Measurements from ENCODE around the gene OSER1.

OSER1 gene

DNA sequence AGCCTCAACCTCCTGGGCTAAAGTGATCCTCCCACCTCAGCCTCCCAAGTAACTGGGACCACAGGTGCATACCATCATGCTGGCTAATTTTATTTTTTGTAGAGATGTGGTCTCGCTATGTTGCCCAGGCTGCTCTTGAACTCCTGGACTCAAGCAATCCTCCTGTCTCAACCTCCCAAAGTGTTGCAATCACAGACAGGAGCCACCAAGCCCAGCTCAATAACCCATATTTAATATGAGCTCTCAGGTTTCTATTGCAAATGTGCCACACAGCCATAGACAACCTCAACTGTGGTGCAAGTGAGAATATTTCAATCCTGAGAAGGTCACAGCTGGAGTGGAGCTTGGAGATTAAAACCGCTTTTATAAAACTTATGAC is 38.0 kb downstream of the OSER1 start:
- no peak for DNase-seq

DNA sequence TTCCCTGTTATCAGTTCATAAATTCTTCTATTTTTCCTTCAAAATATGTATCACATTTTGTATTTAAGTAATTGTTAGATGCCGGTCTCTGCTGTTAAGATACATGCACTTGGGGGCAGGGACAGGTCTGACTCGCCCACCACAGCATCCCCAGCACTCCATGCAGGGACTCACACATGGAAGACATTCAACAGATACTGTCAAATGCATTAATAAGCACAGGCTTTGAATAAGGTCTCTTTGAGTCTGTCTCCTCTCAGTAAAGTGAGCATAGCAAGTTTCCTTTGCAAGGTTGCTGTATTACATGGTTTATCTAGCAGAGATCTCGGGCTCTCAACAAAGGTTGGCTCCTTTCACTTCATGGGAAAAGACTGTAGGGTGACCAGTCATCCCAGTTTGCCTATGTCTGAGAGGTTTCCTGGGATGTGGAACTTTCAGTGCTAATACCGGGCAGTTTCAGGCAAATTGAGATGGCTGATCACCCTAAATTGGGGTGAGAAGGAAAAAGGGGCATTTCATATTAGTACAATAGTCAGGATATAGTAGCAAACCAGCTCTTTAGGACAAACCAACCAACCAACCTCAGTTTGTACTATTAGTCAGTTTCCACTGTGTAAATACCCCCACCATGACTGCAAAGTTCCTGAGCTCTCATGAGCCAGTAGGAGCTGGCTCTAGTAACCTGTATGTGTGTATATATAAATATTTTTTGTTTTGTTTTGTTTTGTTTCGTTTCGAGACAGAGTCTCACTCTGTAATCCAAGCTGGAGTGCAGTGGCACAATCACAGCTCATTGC is 38.6 kb downstream of the OSER1 start:
- DNase-seq: no peak

DNA sequence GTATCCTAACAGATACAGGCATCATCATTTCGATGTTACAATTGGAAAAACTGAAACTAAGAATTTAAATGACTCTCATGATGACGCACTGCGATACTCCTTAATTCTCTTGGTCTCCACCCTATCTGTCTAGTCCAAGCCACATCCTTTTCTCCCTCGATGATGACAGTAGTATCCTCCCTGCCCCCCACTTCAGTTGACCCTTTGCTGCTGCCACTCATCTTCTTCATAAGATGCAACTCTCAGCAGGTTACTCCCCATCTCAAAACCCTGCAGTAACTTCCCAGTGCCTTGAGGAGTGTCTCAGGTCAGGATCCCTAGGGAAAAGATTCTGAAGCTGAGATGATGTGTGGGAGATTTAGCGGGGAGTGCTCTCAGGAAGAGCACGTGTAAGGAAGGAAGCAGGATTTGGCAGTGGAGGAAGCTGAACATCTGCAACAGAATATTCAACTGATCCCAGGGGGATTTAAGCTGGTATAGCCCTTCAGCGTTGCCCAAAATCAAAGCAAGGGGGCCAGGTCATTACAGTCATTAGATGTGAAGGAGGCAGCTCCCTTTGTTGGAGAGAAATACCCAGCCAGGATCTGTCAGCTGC is 39.7 kb downstream of the OSER1 start:
- no peak for DNase-seq

DNA sequence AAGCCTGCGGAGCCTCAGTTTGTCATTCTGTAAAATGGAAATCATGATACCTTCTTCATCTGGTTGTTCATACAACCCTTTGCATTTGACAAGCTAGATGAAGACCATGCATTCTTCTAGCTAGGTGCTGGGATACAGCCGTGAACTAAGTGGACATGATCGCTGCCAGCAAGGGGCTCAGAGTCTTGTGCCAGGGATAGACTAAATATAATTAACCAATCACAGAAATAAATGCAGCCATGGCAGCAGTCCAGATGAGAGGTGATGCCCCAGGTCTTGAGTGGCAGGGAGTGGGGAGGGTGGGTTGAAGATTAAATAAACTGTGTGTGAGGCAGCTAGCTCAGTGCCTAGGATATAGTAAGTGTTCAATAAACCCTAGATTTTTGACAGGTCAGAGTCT is 42.8 kb downstream of the OSER1 start:
- DNase-seq: no peak

DNA sequence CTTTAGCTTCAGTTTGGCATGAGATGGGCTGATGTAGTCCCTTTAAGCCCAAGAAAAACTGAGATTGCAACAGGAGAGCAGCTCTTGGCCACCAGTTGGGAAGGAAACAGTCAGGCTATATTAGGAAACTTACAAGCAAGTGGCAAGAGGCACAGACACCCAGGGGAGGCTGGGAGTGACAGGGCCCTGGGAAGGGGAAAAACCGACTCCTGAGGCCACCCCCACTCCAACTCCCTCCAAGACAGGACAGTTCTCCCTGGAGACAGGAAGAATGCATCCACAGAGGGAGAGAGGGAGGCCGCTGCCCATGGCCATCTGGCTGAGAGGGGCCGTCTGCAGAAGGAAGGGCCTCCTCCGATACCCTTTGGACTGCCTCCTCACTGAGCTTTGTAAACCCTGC is 44.1 kb downstream of the OSER1 start:
- no peak for DNase-seq

DNA sequence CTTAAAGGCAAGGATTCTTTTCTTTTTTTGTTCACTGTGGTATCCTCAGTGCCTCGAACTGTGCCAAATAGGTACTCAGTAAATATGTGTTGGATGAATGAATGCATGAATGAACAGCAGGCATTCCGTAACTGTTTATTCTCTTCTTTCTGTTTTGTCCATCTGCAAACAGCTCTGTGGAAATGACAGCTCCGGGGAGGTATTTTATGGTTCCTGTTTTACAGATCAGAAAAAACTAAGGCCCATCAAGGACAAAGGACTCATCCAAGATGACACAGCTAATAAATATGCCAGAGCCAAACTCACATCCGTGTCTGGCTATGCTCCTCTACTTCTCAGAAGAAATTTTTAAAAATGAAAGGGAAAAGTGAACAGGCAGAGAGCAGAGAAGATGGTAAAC is 44.6 kb downstream of the OSER1 start:
- DNase-seq: no peak

DNA sequence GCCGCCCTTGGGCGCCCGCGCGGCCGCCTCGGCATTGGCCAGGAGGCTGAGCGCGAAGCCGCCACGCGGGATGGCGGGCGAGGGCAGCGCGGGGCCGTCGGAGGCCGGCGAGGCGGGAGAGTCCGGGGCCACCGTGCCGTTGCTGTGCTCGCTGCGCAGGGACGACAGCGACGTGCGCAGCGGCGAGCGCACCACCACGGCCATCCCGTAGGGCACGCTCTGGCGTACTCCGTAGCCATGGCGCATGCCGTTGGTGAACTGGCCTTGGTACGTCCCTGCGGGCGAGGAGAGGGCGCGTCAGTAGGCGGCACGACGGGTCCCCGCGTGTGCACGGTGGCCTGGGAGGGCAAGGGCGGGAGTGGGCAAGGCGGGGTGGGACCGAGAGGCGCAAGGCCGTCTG is 50.4 kb downstream of the OSER1 start:
- DNase-seq: no peak

DNA sequence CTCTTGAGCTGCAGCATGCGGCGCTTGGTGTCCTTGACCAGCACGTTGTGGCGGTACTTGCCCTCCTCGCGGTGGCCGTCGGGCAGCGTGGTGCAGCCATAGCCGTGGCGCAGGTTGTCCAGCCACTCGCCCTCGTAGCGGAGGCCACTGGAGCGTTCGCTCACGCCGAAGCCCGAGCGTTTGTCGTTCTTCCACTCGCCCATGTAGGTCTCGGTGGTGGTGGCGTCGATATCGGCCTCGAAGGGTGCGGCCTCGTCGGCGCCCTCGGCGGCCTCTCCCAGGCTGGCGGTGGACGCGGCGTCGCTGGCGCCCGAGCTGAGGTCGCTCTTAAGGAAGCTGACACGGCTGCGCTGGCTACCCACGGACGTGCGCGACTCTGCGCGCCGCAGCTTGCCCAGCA is 50.9 kb downstream of the OSER1 start:
- DNase-seq: no peak

DNA sequence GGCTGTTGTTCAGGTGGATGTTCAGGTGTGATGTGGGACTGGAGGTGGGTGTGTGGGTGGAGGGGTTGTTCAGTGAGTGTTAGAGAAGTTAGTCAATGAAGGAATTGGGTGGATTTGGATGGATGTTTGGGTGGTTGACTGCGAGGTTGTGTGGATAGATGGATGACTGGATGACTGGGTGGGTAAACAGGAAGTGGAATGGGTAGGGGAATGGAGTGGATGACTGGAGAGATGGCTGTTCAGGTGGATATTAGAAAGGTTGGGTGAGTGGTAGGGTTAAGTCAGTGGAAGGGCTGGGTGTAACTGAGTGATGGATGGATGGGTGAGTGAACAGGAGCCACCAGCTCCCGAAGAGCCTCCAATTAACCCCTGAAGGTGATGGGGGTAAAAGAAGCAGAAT is 51.4 kb downstream of the OSER1 start:
- DNase-seq: no peak

DNA sequence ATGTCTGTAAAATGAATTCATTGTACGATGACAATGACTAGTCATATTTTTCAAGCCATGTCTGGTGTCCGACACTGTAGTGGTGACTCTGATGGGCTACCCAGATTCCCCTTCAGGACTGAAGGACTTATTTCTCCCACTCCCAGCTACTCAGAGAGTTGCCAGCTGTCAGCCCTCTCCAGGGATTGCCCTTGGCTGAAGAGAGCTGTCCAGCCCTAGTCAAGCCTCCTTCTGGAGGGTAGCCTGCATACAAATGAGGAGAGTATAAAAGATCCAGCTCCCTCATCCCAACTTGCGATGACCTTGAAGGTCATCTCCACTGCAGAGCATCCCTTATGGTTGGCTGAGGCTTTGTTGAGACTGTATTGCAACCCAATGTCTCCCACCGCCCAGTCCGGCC is 53.5 kb downstream of the OSER1 start:
- DNase-seq: no peak

DNA sequence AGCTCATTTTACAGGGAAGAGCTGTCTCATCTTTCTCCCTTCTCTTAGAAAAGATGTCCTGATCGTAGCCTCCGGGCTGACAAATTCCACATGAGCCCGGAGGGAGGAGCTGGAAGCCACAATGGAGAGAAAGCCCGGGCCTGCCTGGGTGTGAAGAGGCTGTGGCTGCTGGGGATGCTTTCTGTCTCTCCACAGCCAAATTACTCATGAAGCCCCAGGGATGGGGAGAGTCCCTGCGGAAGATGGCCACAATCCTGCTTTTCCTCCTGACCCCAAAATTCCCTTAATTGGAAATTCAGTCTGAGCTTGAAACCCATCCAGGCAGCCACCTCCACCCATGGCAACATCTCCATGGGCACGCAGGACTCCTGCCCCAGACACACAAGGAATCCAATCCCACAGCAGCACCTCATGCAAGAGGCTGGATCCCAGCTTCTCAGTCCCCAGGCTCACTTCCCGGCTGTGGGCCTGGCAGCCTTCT is 56.0 kb downstream of the OSER1 start:
- DNase-seq: no peak

DNA sequence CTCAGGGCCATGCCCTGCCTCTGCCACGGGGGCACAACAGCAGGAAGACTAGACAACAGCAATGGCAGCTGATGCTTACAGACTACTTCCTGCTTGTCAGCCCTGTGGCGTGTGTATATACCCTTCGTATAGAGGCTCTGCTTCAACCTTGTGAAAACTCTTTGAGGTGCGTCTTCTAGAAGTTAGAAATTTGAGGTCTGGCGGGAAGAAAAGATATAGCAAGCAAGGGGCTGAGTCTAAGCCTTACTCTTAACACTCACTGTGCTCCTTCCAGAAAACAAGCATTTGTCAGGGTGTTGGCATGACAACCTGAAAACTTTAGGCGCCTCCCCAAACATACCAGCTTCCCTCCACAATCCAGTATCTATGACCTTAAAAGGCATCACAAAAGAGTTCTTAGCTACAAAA is 56.9 kb downstream of the OSER1 start:
- no peak for DNase-seq

DNA sequence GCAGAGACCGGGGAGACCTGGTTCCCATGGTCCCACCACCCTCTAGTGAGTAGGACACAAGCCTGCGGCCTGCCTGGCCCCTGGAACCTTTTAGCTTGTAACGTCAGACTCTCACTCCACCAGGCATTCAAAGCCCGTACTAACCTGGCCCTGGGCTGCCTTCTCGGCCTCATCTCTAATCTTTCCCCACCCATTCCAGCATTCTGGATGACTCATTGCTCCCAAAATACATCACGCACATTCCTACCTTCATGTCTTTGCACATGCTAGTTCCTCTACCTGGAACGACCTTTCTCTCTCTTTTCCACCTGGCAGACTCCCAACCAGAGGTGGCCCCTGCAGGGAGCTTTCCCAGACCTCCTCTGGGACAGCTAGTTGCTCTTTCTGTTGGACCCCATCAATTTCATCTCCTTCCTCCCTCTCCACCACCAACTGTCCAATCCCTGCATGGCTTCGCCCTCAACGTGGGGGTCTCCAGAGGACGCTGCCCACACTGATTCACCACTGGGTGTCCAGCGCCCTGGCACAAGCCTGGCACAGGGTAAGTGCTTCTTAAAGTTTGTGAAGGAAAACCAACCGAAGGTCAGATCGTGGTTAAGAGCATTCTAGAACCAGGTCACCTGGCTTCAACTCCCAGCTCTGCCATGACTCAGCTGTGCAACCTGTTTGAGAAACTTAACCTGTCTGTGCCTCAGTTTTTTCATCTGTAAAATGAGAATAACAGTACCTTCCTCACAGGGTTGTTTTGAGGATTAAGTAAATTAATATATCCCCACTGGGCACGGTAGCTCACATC is 58.8 kb downstream of the OSER1 start:
- no peak for DNase-seq

DNA sequence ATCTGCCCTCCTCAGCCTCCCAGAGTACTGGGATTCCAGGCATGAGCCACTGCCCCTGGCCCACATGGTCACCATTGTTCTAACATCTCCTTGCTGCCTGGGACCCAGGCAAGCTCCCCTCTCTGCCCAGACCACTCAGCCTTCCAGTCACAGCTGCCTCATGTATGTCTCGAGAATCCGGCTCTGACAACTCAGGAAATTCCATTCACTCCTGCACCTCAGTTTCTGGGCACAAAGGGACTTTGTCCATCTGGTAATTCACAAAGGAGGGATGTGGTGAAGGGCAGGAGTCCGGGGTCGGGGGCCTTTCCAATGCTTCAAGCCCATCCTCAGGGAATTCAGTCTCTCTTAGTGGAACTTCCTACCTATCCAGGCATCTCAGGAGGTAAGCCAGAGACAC is 64.3 kb downstream of the OSER1 start:
- DNase-seq: no peak
